Fibroblast of villous mesenchyme (primary cell): Measurements from ENCODE around the gene MSI2. TPM values are rescaled to one million over a fixed set of nuclear protein-coding genes. Genes with fewer than 3 reads are reported as not detected.

Experiments
- DNase-seq: peaks from one replicate; pipeline ENCODE4 v3.0.0-alpha.2; 2010; ENCODE audit warnings: low read depth
- H3K4me3 ChIP-seq: 2 replicates; pipeline ENCODE4 v1.5.1; 2011; ENCODE audit warnings: low read depth, mild to moderate bottlenecking, low read length
- total RNA-seq: library from RNA; depleted of rRNA; stranded (reverse); fragments of >200 nt; gene quantifications from 2 replicates; pipeline ENCODE4 v1.2.3, GENCODE V29; 2012
- TF ChIP-seq, protein P1 (sequence below): IDR thresholded peaks from 2 replicates; pipeline ENCODE4 v1.5.1; 2012; ENCODE audit warnings: low read depth, mild to moderate bottlenecking, low read length; ENCODE audit not compliant: insufficient read depth

MSI2 gene
- total RNA-seq, 1 donor, result 50.1 TPM

GRCh38 chr17:57559634-57560318 lies 303.5 kb downstream of the MSI2 start:
- TF ChIP-seq, protein P1, sequence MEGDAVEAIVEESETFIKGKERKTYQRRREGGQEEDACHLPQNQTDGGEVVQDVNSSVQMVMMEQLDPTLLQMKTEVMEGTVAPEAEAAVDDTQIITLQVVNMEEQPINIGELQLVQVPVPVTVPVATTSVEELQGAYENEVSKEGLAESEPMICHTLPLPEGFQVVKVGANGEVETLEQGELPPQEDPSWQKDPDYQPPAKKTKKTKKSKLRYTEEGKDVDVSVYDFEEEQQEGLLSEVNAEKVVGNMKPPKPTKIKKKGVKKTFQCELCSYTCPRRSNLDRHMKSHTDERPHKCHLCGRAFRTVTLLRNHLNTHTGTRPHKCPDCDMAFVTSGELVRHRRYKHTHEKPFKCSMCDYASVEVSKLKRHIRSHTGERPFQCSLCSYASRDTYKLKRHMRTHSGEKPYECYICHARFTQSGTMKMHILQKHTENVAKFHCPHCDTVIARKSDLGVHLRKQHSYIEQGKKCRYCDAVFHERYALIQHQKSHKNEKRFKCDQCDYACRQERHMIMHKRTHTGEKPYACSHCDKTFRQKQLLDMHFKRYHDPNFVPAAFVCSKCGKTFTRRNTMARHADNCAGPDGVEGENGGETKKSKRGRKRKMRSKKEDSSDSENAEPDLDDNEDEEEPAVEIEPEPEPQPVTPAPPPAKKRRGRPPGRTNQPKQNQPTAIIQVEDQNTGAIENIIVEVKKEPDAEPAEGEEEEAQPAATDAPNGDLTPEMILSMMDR, result no peak
- H3K4me3 ChIP-seq, result no peak overlapping the region
- DNase-seq, result no peak

DNA sequence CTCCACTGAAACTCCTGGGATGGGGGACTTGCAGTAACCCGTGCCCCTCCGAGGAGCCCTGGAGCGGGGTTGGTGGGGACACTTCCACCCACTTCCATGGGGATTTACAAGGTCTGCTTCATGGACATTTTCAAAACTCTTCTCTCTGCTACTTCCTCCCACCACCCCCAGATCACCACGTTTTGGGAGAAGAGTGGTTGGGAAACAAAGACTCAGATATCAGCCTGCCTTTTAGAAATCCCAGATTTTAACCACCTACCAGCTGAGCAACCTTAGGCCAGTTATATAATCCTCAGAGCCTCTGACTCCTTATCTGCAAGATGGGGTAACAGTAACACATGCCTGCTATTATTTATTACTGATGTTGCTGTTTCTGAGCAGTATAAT lies 304.0 kb downstream of the MSI2 start:
- H3K4me3 ChIP-seq, result no peak overlapping the region
- TF ChIP-seq, protein P1, result no peak
- DNase-seq, result no peak

DNA sequence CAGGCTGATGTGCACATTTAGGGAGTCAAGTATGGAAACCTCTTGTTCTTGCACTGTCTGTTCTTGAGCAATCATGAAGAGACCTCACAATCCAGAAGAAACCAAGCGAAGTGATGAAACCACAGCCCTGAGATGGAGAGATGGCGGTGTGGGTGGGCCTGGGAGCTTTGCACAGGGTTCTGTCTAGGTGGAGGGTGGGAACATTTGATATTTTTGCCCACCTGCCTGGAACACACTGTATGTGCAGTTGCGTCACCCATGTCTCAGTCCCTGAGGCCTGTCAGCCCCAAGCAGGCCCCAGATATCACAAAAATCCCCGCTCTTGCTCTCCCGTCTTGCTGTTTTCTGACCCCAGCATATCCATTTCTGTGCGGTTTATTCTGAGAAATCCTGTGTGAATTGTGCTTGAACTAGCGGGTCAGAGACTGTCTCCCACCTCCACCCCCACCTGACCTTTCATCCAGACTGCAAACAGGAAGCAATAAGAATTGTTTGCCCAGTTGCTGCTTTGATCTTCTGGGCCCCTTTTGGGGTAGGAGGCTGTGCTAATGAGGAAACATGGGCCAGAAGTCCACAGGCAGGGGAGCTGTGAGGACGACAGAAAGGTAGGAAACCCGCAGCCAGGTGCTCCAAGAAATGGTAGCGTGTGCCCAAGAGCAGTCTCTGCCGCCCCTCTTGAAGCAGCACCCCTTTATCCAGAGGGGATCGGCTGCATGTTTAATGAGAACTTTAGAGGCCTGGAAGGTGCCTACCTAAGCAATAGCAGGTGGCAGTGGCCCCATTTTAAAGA lies 304.9 kb downstream of the MSI2 start:
- TF ChIP-seq, protein P1, result no peak
- no peak for DNase-seq
- no peak overlapping the region for H3K4me3 ChIP-seq

DNA sequence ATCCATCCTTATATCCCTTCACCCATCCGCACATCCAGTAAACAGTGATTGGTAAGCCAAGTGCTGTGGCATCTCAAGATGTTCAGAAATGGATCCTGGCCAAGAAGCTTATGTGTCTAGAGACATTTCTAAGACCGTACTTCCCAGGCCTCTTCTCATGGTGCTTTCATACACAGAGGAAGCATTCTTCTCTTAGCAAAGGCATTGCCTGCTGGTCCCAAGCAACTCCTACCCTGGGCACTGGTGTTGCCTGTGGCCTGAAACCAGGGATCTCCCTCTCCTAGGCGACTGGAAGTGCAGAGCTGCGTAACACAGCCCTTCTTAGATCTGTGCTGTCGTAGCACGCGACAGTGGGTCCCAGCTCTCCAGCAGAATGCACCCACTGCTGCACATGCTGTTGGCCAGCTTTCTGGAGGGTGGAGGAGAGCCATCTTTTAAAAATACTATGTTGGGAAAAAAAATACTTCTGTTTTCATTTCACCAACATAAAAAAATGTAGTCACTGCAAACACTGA lies 305.9 kb downstream of the MSI2 start:
- DNase-seq, result no peak
- no peak overlapping the region for H3K4me3 ChIP-seq
- TF ChIP-seq, protein P1, result no peak

- TF ChIP-seq, protein P1, result no peak
- no peak for DNase-seq
- no peak overlapping the region for H3K4me3 ChIP-seq
Observed at GRCh38 chr17:57563958-57564357, 307.6 kb downstream of the MSI2 start.

- no peak for DNase-seq
- TF ChIP-seq, protein P1, result no peak
- H3K4me3 ChIP-seq, result no peak overlapping the region
Observed at GRCh38 chr17:57565176-57565575, 308.9 kb downstream of the MSI2 start.
